Measurements from ENCODE around the gene PDGFD.

Gene PDGFD

DNA sequence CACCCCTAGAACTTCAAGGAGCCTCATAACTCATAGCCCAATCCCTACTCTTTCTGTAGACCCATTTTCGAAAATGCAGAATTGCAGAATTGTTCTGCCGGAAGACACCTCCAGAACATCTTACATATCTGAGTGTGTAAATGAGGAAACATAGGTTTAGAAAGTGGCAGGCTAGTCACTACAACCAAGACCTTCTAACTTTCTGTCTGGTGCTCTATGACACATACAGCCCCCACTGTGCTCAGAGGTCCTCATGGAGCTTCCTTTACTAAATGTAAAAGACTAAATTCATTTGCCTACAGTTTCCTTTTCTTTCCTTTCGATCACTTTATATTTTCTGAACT is 259.7 kb downstream of the PDGFD start:
- no peak for DNase-seq

DNA sequence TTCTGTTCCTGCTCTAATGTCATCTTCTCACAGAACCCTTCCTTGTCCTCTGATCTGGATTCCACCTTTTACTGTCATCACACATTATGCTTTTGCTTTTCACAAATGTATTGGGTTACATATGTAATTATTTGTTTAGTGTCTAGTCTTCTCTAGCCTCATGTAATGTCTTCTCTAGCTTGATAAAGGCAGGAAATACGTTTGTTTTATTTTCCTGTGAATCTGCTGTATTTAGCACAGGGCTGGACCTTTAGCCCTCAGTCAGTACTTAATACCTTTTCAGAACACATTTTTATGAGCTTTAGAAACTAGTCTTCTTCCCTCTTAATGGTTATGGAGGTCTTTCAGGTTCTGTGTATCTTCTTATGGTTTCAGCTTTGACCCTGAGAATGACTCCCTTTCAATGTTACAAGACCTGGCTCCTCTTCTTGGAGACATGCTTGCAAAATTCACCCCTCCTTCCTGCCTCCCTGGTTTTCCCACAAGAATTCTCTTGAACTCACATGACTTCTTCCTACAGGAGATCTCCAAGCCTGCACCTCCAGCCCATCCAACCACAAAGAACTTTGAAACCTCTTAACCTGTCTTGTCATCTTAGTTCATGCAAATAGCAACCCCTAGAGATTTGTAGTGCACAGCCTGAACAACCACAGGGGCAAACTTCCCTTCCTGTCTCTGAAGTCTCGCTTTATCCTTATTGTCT is 260.2 kb downstream of the PDGFD start:
- DNase-seq: no peak

DNA sequence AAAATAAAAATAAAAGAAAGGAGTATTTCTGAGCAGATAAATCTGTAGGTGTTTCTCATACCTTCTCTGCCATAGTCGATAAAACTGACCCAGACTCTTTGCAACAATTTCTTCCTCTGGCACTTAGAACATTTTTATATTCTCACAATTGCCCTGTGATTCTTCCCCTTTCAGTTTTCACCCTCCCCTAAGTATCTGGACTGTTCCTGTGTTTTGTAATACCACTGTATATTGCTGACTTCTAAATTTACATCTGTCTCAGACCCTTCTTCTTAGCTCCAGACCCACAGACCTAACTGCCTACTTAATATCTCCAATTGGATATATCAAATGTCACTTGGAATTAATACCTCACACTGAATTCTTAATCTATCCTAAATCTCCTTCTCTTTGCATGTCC is 261.0 kb downstream of the PDGFD start:
- no peak for DNase-seq

DNA sequence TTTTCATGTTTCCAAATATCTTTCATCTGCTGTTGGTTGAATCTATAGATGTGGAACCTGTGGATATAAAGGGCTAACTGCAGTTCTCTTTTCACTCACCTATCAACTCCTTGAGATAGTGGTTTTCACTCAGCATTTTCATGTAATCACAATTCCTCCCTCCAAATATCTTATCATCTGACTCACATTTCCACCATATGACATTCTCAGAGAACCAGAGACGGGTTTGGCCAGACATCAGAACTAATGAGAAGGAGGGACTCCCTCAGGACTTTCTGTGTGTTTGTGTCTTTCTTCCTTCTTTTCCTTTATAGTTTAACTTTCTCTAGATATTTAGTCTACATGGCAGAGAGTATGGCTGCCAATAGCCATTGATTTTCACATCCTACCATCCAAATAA is 262.3 kb downstream of the PDGFD start:
- DNase-seq: no peak

DNA sequence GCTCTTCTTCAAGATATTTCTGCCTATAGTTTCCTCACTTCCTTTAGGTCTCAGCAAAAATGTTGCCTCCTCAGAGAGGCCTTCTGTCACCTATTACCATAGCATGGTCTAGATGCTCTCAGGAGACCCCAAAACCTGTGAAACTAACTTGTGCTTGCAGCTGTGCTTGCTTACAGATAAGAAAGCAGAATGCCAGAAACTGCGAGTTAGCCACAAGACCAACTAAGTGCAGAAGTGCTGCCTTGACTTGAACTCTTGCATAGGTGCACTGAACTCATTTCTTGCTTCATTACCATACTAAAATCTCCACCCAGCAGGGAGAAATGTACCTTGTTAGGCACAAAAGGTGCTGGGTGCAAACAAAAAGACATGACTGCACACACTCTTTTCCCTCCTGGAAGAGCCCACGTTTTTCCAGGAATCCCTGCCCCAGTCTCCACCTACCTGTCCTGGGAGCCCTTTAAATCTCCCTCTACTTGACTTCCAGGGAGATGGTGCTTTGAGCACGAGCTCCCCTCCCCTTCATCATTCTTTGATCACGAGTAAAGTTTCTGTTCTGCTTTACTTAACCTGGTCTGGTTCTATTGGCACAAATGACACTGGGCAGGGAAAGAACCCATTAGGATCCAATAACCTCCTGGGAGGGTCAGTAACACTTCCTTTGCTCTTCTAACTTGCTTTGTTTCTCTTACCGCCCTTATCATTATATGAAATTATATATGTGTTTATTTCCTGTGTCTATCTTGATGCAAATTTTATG is 265.2 kb downstream of the PDGFD start:
- DNase-seq: no peak

DNA sequence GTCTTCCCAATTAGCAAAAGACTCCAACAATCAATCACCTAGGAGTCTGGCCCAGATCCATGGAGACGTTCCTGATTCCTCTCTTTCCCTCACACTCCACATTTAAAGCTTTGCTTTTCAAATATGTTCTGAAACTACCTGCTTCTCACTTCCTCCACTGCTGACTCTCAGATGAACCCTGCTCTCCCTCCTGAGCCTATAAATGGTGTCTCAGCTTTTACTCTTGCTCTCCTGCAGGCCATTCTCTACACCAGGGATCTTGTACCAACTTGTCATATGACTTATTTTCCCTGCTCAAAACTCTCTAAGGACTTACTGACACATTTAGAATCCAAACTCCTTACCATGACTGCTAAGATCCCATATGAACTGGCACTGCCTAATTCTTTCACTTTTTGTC is 265.9 kb downstream of the PDGFD start:
- no peak for DNase-seq

DNA sequence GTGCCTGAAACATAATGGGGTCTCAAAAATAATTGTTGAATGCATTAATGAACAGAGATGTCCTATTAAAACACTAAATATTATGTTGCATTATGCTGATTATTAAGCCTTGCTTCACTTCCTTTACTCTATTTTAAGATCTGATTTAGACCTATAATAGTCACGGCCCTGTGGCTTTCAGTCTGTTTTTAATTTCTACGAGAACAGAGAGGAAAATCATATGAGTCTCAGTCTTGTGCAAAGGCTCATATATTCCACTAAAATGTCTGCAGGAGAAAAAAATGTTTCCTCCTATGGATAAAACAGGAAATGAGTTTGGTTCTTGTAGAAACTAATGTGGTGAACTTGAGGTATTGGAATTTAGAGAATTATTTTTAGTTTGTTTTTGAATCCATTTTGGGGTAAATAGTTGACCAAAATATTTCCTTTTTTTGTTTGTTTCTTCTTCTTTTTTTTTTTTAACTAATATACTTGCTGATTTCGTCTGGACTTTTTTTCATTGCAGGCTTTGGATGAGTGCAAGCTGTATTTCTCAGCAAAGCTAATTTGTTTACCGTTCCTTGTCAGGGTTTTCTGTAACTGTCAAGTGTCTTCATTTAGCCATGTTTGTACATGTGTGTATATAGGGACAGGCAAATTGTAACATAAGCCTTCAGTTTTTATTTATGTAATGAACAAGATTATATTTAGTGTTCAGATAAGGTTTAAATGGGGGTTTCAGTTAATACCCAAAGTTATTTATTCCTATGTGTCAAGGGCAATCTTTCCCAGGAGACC is 266.6 kb downstream of the PDGFD start:
- DNase-seq: no peak

DNA sequence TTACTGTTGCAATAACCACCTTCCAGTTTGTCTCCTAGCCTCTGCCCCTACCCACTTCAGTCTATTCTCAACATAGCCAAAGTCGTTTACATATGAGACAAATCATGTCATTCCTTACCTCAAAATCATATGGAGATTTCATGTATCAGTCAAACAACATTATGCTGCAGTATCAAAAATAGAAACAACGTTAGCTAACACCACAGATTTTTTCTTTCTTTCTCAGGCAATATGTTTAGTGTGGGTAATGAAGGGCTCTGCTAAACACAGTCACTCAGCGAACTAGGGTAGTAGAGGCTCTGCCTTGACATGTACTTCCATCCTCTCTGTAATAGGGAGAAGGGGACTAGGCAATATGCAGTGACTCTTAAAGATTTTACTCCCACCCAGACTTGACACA is 268.8 kb downstream of the PDGFD start:
- no peak for DNase-seq

DNA sequence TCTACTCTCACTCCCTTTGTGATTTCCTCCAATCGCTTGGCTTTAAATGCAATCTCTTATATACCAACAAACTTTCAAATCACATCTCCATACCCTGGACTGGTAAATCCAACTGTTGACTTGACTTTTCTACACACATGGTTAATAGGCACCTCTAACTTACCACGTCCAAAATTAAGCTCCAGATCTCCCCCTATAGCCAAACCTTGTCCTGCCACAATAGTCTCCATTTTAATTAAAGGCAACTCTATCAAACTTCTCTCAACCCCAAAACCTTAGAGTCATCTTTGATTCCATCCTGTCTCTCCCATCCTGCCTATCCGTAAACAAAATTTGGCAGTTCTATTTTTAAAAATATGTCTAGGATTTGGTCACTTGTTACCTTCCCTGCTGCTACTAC is 269.3 kb downstream of the PDGFD start:
- DNase-seq: no peak

DNA sequence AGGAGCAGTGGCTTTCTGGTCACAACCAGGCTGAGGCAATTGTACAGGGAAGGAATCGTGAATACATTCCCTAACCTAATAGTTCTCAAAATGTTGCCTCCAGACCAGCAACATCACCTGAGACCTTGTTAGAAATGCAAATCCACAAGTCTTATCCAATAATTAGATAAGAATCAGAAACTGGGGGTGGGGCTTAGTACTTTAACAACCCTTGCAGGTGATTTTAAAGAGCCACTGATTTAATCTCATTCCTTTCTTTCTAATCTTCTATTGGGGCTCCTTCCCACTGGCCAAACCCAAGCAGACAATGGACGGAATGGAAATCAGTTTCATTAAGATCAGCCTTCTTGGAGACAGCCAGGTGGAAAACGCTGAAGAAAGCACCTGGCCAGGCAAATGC is 269.9 kb downstream of the PDGFD start:
- no peak for DNase-seq

DNA sequence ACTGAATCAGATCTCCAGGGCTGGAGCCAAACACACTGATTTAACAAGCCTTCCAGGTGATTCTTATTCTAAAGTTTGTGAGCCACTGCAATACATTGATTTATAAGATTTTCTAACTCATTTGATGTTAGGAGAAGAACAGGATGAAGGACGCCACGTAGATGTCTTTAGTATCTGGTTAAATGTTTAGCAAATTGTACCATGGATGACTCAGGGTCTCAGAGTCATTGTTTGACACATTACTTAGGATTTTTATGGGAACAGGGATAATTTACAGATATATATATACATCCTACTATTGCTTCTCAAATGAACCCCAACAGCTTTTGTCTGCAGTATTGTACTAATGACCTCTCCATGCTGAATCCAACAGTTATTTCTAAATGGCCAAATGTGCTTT is 270.6 kb downstream of the PDGFD start:
- no peak for DNase-seq

DNA sequence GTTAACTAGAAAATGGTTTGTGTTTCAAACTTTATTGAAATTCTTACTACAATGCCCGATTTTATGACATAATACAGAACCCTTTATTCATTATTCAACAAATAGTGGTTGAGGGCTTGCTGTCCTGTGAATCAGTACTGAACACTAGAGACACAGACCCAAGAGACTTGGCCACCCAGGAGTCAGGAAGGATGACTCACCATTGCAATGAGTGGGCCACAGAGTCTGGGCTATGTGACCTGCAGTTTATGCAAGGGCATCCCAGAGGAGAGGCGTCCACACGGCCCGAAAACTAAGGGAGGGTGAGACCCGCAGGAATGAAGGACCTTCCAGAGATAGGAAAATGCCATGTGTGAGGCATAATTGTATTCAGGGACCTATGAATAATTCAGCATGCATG is 271.3 kb downstream of the PDGFD start:
- DNase-seq: peak; percentile 12

DNA sequence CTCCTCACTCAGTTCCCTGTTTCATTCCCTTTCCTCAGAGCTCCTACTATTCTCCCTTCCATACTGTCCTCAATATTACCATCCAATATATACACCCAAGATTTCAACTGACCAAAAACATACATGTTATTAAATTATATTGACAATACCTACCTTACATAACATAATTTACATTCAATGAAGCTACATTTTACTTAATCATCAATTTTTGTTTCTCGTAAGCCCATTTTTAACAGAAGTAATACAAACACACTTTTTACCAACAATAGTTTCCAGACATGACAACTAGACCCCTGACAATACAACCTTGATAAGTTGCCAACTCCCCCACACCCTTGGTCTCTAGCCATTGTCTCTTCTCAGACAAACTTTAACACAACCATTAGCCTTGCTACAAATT is 273.3 kb downstream of the PDGFD start:
- DNase-seq: no peak

DNA sequence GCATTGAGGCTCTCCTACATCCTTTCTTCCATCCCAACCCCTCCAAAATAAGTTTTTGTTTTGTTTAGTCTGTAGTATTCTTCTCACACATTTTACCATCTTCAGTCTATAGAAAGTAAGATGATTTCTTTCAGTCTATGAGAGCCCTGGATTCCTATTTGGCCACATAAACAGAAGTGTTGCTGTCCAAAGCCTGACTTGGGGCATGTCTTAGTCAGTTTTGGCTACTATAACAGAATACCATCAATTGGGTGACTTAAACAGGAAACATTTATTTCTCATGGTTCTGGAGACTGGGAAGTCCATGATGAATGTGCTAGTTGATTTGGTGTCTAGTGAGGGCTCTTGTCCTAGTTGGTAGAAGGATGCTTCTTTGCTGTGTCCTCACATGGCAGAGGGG is 274.3 kb downstream of the PDGFD start:
- DNase-seq: no peak

DNA sequence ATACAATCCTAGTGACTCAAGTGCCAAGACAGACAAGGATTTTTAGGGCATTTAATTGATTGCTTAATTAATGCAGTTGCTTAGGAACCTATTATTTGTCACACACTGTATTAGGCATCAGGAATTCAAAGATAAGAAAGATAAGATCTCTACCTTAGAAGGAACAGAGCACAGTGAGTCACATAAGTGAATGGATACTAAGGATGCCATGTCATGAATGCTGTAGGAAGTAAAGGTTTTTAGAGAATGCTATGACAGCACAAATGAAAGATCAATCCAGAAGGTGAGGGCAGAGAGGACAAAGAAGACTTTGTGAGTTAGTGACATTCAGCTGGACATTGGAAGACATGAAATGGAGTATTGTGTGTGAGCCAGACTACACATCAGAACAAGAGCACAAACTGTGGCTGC is 275.4 kb downstream of the PDGFD start:
- no peak for DNase-seq

DNA sequence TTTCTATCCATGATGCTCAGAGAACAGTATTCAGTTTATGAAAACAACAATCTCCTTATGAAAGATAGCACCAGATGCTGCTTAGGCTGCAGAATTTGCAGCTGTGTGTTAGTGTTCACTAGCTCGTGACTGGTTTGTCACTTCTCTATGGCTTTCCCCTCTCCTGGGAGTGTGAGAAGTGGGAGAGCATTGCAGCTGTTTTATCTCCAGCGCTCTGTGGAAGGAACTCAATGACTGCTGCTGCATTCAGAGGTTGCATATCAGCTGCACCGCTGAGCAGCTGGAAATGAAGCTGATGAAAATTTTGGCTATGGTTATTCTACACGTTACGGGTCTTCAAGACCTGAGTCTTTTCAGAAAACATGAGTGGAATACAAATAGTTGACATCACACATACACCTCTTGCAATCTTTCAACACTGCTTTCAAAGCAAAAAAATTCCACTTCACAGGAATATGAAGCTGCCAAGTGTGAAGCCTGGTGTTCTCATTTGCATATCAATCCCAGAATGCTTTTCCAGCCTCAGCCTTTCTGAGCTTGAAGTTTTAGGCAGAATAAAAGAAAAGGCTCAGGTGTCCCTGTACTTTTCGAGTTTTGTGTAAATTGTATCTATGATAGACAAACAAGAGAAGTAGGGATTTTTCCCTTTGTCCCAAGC is 276.8 kb downstream of the PDGFD start:
- no peak for DNase-seq

DNA sequence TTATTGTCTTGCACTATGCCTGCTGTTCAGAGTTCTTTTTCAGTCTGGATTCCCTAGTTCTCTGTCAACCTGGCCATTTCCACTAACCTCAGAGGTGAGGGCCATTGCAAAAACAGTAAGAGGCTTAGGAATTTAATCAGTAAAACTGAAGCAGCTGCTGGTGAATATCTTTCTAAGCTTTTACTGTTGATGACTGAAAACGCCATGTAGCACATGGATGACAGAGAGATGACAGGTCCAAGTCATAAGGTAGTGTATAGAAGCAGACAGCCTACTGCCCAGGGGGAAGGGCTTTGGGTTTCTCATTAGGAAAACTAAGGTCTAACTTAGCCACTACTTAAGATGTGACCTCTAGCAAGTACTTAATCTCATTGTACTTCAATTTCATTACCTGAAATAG is 280.1 kb downstream of the PDGFD start:
- no peak for DNase-seq

DNA sequence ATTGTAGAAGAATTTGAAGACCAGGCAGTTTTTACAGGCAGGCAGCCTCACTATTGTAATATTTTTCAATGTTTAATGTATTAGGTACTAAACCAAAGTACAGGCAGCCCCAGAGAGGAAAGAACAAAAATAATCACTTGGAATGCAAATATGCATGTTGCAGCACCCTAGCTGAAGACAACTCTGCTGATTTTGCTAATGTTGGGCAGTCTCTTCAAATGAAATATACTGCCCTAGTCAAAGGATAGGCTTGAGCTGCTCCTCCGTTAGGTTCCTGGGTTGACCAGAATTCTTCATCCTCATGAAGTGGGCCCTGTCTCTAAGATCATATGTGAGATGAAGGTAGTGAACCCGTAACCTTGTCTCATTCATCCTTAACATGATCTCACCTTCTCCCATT is 280.7 kb downstream of the PDGFD start:
- DNase-seq: no peak

DNA sequence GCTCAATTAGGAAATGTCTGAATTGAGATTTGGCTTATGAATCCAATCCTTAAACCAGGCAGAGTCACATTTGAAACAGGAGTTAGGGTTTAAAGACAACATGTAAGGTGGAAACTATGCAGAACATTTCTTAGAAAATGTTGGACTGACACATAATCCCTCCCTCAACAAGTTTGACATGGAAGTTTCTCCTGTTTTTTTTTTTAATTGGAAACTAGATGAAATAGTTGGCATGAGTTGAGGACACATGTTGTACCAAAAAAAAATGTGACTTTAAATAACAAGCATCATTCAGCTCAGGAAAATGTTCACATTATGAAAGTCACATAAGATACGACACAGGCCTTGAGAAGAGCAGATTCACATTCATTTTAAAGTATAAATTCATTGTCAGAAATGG is 282.4 kb downstream of the PDGFD start:
- no peak for DNase-seq

DNA sequence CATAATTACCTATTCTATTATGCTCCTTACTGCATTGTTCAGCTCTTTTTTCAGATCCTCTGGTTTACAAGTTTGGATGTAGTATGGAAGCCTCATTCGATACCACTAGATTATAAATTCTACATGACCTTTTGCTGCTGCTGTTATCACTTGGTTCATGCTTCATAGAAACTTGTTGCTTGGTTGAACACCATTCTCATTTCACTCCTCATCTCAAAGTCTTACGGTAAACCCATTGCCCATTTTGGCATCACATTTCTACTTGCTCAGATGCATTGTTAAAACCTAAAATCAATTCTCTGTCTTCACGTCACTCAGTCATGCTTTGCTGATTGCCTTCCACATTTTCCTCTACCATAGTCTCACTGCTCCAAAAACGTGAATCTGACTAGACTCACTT is 283.0 kb downstream of the PDGFD start:
- DNase-seq: no peak

DNA sequence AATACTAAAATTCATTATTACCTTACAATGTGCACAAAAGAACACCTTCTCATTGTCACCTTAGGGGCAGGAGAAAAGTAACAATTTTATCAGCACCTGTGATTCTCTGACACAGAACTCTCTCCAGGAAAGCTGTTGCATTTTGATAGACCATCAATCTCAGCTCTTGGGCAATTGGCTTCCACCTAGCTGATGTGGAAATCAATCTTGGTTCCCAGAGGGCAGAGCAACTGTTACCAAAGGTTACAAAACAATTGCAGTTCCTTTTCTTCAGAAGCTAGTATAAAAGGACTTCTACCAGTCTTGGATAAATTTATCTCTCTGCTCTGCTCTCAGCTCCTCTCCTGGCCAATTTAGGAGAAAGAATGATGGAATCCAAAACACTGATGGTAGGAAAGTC is 285.3 kb downstream of the PDGFD start:
- DNase-seq: no peak

DNA sequence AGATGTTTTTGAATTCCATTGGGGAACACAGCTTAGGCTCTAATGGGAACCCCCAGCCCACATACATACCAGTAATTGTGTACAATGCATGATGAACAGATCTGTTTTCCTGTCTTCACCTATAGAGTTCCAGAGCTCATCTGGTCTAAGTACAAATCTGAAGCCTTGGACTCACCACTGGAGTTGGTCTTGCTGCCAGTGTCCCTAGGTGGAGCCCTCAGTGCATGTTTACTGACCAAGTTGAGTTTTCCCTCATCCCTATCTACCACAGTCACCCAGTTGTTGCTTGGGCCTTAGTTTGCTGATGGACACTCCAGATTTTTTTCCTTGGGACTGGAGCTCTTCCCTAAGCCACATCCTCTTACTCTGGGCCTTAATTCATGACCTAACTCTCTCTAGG is 286.7 kb downstream of the PDGFD start:
- no peak for DNase-seq

DNA sequence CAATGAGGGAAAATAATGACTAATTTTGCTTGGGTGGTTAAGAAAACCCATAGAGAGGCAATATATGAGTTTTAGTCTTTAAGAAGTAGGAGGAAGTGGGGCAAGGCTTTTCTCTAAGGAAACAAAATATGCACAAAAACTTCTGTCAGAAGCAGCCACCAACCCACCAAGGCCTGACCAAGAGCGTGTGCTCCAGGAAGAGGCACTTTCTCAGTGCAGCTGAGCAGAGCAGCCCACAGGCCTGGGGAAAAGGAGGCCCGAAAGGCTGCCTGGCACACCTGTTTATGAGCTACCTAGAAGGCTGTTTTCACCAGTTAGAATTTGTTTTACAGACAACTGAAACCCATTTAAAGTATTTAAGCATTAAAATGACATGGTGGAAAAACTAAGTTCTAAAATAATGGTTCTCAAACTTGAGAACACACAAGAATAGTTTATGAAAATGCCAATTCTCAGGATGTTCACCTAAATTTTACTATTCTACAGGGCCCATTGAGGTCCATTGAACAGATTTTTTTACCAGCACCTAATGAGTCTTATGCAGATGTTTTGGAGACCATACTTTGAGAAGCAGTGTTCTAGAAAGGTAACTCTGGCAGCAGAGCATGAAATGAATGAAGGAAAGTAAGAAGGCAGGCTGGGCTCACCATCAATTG is 288.0 kb downstream of the PDGFD start:
- DNase-seq: no peak

All from T1000 (cell line).